Testis (tissue), 3 donors: ENCODE measurements around the gene ATF7. TPM values are rescaled to one million over a fixed set of nuclear protein-coding genes. Genes with fewer than 3 reads are reported as not detected.

Source experiments
- DNase-seq: peaks from one replicate; pipeline ENCODE4 v3.0.0-alpha.2; 2019
- H3K27ac ChIP-seq, 2 donors: fragments of 200-600 bp; sonication (generic); one replicate each; pipeline ENCODE4 v1.5.1; 2019
- H3K27me3 ChIP-seq: fragments of 200-600 bp; sonication (generic); one replicate; pipeline ENCODE4 v1.5.1; 2019
- H3K36me3 ChIP-seq: fragments of 200-600 bp; sonication (generic); one replicate; pipeline ENCODE4 v1.5.1; 2017; ENCODE audit warnings: low read depth; ENCODE audit errors: missing control alignments
- H3K4me1 ChIP-seq: fragments of 200-600 bp; sonication (generic); one replicate; pipeline ENCODE4 v1.5.1; 2019
- H3K4me3 ChIP-seq, 2 donors: fragments of 200-600 bp; sonication (generic); one replicate each; pipeline ENCODE4 v1.5.1; 2017 to 2019
- H3K9me3 ChIP-seq: fragments of 200-600 bp; sonication (generic); one replicate; pipeline ENCODE4 v1.5.1; 2017
- CTCF ChIP-seq, 3 experiments: fragments of 450-650 bp in 2 of 3; fragments of 200-600 bp in 1 of 3; sonication (generic) in 1 of 3; IDR thresholded peaks; one replicate each; pipeline ENCODE4 v1.5.1; 2016 to 2019; ENCODE audit warnings: antibody characterized with exemption in 3 of 3, mild to moderate bottlenecking in 2 of 3, moderate library complexity in 1 of 3
- POLR2A ChIP-seq: fragments of 450-650 bp; IDR thresholded peaks from one replicate; pipeline ENCODE4 v1.6.1; 2017; ENCODE audit warnings: antibody characterized with exemption, mild to moderate bottlenecking, moderate library complexity
- WGBS, 2 donors: methylation state at CpG; one replicate each; pipeline ENCODE4 v1.1.5; 2018; 5-methylcytosine and 5-hydroxymethylcytosine counted together
- intact Hi-C: fragments of 100-400 bp; cut with DNase I; formaldehyde crosslinking; loops from one replicate; pipeline ENCODE4 v1.15.1; 2023; ENCODE audit warnings: low total_unique reads
- polyA plus RNA-seq: library from polyadenylated mRNA; stranded (reverse); fragments of 350-450 nt; fragmentation: Illumina TruSeq; extraction: RNeasy Lipid Tissue Mini Kit (QIAGEN cat#74804); gene quantifications from one replicate; pipeline ENCODE4 v1.2.3, GENCODE V29; 2014; ENCODE audit warnings: low read depth, low replicate concordance; ENCODE audit not compliant: insufficient read depth
- total RNA-seq, 2 donors: library from RNA; depleted of rRNA; stranded (reverse); fragments of >200 nt; gene quantifications; one replicate each; pipeline ENCODE4 v1.2.3, GENCODE V29; 2016

The ATF7 gene
- total and polyA plus RNA-seq, 3 donors from 2014 or later = 31.6 to 59.8 (median 55.1) TPM

GRCh38 chr12:53624458-53624857, 1.7 kb downstream of the ATF7 start:
- intact Hi-C loops = no loop called here
- no peaks in the 10 kb centered on the region for H3K9me3 ChIP-seq
- 30 to 39% methylated on average over 3 of the region's 3 CpGs for WGBS, 2 donors
- peak overlapping the region; percentile 96 for H3K27ac ChIP-seq
- H3K4me3 ChIP-seq = peak overlapping the region; percentile 67 to 85
- H3K4me1 ChIP-seq = peaks cover 21% of the 10 kb centered on the region
- DNase-seq = no peak
- H3K36me3 ChIP-seq = no peaks in the 10 kb centered on the region
- no peak for TF ChIP-seq CTCF (IDR thresholded peaks at IDR 0.05)
- no peak for TF ChIP-seq POLR2A
- H3K27me3 ChIP-seq = no peaks in the 10 kb centered on the region

GRCh38 chr12:53623548-53624385, 2.4 kb downstream of the ATF7 start:
- peaks cover 22% of the 10 kb centered on the region for H3K4me1 ChIP-seq
- H3K4me3 ChIP-seq = peak overlapping the region in 1 of 2 donors; percentile 85
- H3K36me3 ChIP-seq = no peaks in the 10 kb centered on the region
- WGBS, 2 donors = 14 to 29% methylated on average over 7 of the region's 7 CpGs
- intact Hi-C loops = no loop called here
- H3K27ac ChIP-seq = peak overlapping the region; percentile 96
- no peaks in the 10 kb centered on the region for H3K27me3 ChIP-seq
- DNase-seq = peak; percentile 73
- H3K9me3 ChIP-seq = no peaks in the 10 kb centered on the region
- TF ChIP-seq POLR2A = no peak

- H3K9me3 ChIP-seq = no peaks in the 10 kb centered on the region
- H3K4me1 ChIP-seq = peaks cover 27% of the 10 kb centered on the region
- intact Hi-C loops = no loop called here
- WGBS, 2 donors = 81 to 85% methylated on average over 5 of the region's 5 CpGs
- H3K27ac ChIP-seq = peak overlapping the region; percentile 96
- H3K27me3 ChIP-seq = no peaks in the 10 kb centered on the region
- TF ChIP-seq CTCF (IDR thresholded peaks at IDR 0.05) (no peak), POLR2A (no peak)
- no peaks in the 10 kb centered on the region for H3K36me3 ChIP-seq
- peak overlapping the region in 1 of 2 donors; percentile 4 for H3K4me3 ChIP-seq
- no peak for DNase-seq
Measured at GRCh38 chr12:53622724-53623123, 3.5 kb downstream of the ATF7 start.

GRCh38 chr12:53618275-53618674, 7.9 kb downstream of the ATF7 start:
- H3K9me3 ChIP-seq = no peaks in the 10 kb centered on the region
- DNase-seq = no peak
- peaks cover 37% of the 10 kb centered on the region for H3K4me1 ChIP-seq
- TF ChIP-seq CTCF (IDR thresholded peaks at IDR 0.05) (no peak), POLR2A (no peak)
- intact Hi-C loops = no loop called here
- H3K4me3 ChIP-seq = no peak overlapping the region
- WGBS, 2 donors = 22 to 24% methylated on average over 3 of the region's 3 CpGs
- H3K27ac ChIP-seq = peak overlapping the region in 1 of 2 donors; percentile 81
- H3K36me3 ChIP-seq = no peaks in the 10 kb centered on the region
- no peaks in the 10 kb centered on the region for H3K27me3 ChIP-seq

- Histone ChIP-seq H3K36me3 (no peaks in the 10 kb centered on the region), H3K27ac (peak overlapping the region; percentile 40 to 81), H3K27me3 (no peaks in the 10 kb centered on the region), H3K4me1 (peaks cover 35% of the 10 kb centered on the region), H3K9me3 (no peaks in the 10 kb centered on the region), H3K4me3 (no peak overlapping the region)
- no peak for DNase-seq
- TF ChIP-seq POLR2A = no peak
- intact Hi-C loops = no loop called here
- WGBS, 2 donors = 30 to 32% methylated on average over 3 of the region's 3 CpGs
Measured at GRCh38 chr12:53617700-53618099, 8.5 kb downstream of the ATF7 start.
